Body of pancreas (tissue), 4 donors: Measurements from ENCODE around the gene PLIN4. TPM values are rescaled to one million over a fixed set of nuclear protein-coding genes. Genes with fewer than 3 reads are reported as not detected.

Experiments
- ATAC-seq: fragments of 150-250 bp; one replicate; pipeline ENCODE4 v1.9.1; 2016
- DNase-seq, 4 donors: peaks; one replicate each; pipeline ENCODE4 v3.0.0-alpha.2; 2019
- H3K27ac ChIP-seq, 4 donors: fragments of 200-600 bp; sonication (generic); 1 replicate in 3 of 4; 2 replicates in 1 of 4; pipeline versions ENCODE4 v1.5.1 to v1.6.1; 2016 to 2019; ENCODE audit warnings: mild to moderate bottlenecking in 1 of 4, mixed read lengths in 1 of 4, moderate library complexity in 1 of 4
- H3K27me3 ChIP-seq, 2 donors: fragments of 200-600 bp; sonication (generic); one replicate each; pipeline ENCODE4 v1.6.0; 2016; ENCODE audit warnings: mild to moderate bottlenecking in 1 of 2
- H3K36me3 ChIP-seq, 2 donors: fragments of 200-600 bp; sonication (generic); replicated peaks in 1 of 2; 2 replicates each; pipeline ENCODE4 v1.5.1; 2016; ENCODE audit warnings: low read depth in 2 of 2; ENCODE audit not compliant: insufficient read depth in 1 of 2
- H3K4me1 ChIP-seq: fragments of 200-600 bp; sonication (generic); one replicate; pipeline ENCODE4 v1.6.0; 2016
- H3K4me3 ChIP-seq, 2 donors: fragments of 200-600 bp; sonication (generic); 1 replicate in 1 of 2; 2 replicates in 1 of 2; pipeline ENCODE4 v1.5.1; 2016 to 2019
- H3K9me3 ChIP-seq, 3 donors: fragments of 200-600 bp; sonication (generic); 1 replicate in 2 of 3; 2 replicates in 1 of 3; pipeline ENCODE4 v1.5.1; 2016
- POLR2A ChIP-seq, 3 donors: fragments of 450-650 bp; IDR thresholded peaks; one replicate each; pipeline ENCODE4 v1.6.1; 2016; ENCODE audit warnings: antibody characterized with exemption in 3 of 3, mild to moderate bottlenecking in 2 of 3
- WGBS, 2 donors: methylation state at CpG; one replicate each; pipeline ENCODE4 v1.1.5; 2017; 5-methylcytosine and 5-hydroxymethylcytosine counted together
- intact Hi-C: fragments of 100-400 bp; cut with DNase I; formaldehyde crosslinking; loops from one replicate; pipeline ENCODE4 v1.15.1; 2023
- total RNA-seq, 2 donors: library from RNA; depleted of rRNA; stranded (reverse); fragments of >200 nt; gene quantifications; one replicate each; pipeline ENCODE4 v1.1.0, GENCODE V29; 2016
- TF ChIP-seq, protein P1 (sequence below), 7 experiments: fragments of 450-650 bp in 4 of 7; fragments of 200-600 bp in 3 of 7; sonication (generic) in 3 of 7; IDR thresholded peaks; one replicate each; pipeline ENCODE4 v1.5.1; 2016 to 2019; ENCODE audit warnings: antibody characterized with exemption in 7 of 7

The PLIN4 gene
- total RNA-seq, 2 donors from 2014 or later = 18.9 to 125 TPM

DNA sequence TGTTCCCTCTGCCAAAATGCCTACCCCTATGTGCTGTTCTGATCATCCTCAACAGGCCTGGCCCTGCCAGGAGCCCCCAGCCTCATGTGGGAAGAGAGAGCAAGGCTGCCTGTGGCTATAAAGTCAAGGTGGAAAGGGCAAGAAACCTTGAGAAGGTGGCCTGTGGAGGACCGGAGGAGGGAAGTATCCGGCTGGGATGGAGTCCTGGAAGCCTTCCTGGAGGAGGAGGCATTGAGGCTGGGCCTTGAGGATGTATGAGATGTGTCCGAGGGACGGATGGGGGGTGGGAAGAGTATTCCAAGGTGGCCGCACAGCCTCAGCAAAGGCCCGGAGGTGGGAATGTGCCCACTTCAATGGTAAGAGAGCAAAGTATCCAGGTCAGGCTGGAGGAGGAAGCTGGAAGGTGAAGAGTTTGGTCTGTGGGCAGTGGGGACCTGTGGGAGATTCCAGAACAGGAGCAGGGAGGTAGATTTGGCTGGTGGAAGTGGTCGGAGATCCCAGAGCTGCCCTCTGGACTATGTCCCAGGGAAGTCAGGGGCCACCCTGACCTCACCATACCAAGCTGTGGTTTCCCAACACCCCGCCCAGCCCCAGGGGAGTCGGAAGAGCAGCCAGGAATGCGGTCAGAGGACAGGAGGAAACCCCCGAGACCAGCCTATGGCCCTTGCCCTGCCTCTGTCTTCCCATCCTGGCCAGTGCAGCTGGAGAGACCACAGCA is 3.0 kb upstream of the PLIN4 start:
- Histone ChIP-seq H3K9me3 (no peaks in the 10 kb centered on the region), H3K4me1 (peaks cover 9% of the 10 kb centered on the region), H3K4me3 (no peak overlapping the region), H3K27ac (no peak overlapping the region), H3K36me3 (no peaks in the 10 kb centered on the region), H3K27me3 (no peaks in the 10 kb centered on the region)
- DNase-seq (no peak), ATAC-seq (no peak)
- intact Hi-C loops = no loop called here
- TF ChIP-seq, protein P1, sequence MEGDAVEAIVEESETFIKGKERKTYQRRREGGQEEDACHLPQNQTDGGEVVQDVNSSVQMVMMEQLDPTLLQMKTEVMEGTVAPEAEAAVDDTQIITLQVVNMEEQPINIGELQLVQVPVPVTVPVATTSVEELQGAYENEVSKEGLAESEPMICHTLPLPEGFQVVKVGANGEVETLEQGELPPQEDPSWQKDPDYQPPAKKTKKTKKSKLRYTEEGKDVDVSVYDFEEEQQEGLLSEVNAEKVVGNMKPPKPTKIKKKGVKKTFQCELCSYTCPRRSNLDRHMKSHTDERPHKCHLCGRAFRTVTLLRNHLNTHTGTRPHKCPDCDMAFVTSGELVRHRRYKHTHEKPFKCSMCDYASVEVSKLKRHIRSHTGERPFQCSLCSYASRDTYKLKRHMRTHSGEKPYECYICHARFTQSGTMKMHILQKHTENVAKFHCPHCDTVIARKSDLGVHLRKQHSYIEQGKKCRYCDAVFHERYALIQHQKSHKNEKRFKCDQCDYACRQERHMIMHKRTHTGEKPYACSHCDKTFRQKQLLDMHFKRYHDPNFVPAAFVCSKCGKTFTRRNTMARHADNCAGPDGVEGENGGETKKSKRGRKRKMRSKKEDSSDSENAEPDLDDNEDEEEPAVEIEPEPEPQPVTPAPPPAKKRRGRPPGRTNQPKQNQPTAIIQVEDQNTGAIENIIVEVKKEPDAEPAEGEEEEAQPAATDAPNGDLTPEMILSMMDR (IDR thresholded peaks at IDR 0.05) = no peak
- TF ChIP-seq POLR2A (IDR thresholded peaks at IDR 0.05) = no peak
- 89 to 93% methylated on average over 11 of the region's 11 CpGs for WGBS, 2 donors

DNA sequence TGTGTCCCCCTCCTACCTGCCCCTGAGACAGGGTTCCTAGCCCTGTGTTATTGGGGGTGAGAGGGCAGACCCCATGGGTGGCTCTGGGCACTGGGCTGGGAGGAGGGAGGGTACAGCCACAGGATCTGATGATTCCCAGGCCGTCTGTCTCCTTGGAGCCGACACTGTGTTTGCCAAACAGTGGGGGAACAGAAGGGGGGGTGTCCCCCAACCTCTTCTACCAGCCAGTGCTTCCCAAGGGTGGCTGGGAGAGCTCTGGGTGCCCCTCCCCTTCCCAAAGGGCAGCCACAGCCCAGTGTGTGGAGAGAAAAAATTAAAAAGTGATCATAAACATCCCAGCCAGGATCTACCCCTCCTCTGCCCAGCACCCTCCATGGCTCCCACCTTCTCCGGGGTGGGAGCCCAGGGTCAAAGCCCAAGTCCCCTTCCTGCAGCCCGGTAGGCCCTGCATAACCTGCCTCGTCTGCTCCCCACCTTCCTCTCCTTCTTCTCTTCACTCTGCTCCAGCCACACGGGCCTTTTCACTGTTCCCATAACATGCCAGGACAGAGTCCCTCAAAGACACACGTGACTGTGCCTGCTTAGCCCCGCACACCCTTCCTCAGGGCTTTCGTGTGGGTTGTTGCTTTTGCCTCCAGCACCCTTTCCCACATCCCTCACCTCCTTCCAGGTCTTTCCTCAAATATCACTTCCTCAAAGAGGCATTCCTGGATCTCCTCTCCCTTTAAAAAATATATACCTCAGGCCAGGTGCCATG is 1.4 kb upstream of the PLIN4 start:
- no peak overlapping the region for H3K27ac ChIP-seq
- WGBS, 2 donors = 78 to 84% methylated on average over 9 of the region's 9 CpGs

DNA sequence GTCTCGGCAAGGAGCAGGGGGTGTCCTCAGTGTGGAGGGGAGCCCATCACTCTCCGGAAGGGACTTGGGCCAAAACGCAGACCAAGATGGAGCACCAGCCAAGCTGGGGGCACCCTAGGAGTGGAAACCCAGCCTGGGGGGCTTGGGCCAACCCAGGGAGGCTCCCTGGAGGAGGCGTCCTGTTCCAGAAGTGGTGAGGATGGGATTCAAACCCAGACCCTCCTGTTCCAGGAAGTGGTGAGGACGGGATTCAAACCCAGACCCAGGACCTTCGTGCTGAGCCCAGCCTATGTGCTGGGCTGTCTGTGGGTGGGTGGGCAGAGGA is 848 bp upstream of the PLIN4 start:
- TF ChIP-seq, protein P1 (IDR thresholded peaks at IDR 0.05) = no peak
- no peak for TF ChIP-seq POLR2A (IDR thresholded peaks at IDR 0.05)
- H3K4me1 ChIP-seq = peaks cover 9% of the 10 kb centered on the region
- no peaks in the 10 kb centered on the region for H3K27me3 ChIP-seq
- H3K9me3 ChIP-seq = no peaks in the 10 kb centered on the region
- ATAC-seq (no peak), DNase-seq (no peak)
- H3K36me3 ChIP-seq = no peaks in the 10 kb centered on the region
- H3K4me3 ChIP-seq = no peak overlapping the region
- H3K27ac ChIP-seq = no peak overlapping the region
- 80 to 97% methylated on average over 4 to 5 of the region's 6 CpGs for WGBS, 2 donors
- intact Hi-C loops = no loop called here

More for the DNA sequence above, 1.4 kb upstream of the PLIN4 start:
- TF ChIP-seq POLR2A (IDR thresholded peaks at IDR 0.05) = no peak
- TF ChIP-seq, protein P1 (IDR thresholded peaks at IDR 0.05) = no peak
- H3K9me3 ChIP-seq = no peaks in the 10 kb centered on the region
- intact Hi-C loops = no loop called here
- no peak overlapping the region for H3K4me3 ChIP-seq
- ATAC-seq = no peak
- peaks cover 9% of the 10 kb centered on the region for H3K4me1 ChIP-seq
- H3K36me3 ChIP-seq = no peaks in the 10 kb centered on the region
- no peak for DNase-seq
- no peaks in the 10 kb centered on the region for H3K27me3 ChIP-seq

DNA sequence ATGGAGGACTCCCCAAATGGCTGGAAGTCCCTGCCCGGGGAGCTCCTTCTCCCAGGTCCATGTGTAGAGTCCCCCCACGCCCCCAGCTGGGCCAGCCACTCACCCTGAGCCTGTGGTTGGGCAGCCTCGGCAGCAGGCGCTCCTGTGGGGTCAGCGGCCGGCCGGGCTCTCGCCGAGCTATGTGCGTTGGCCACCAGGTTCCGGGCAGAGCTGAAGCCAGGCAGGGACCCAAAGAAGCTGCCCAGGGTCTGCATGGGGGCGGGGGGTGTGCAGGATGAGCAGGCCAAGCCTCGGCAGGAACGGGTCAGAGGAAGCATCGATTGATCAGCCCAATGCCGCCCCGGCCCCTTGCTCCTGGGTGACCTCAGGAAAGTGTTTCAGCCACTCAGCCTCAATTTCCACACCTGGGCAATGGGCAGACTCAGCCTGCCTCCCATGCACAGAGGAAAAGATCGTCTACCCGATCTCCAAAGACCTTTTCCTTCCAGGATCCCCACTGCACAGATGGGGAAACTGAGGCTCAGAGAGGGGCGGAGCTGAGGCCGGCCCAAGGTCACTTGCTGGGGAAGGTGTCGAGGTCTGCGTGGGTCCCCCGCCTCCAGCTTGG is 732 bp downstream of the PLIN4 start:
- Histone ChIP-seq H3K27ac (no peak overlapping the region), H3K4me1 (peaks cover 9% of the 10 kb centered on the region), H3K27me3 (no peaks in the 10 kb centered on the region), H3K4me3 (no peak overlapping the region), H3K36me3 (no peaks in the 10 kb centered on the region), H3K9me3 (no peaks in the 10 kb centered on the region)
- DNase-seq (no peak), ATAC-seq (no peak)
- intact Hi-C loops = no loop called here
- 70 to 87% methylated on average over 7 to 11 of the region's 24 CpGs for WGBS, 2 donors
- no peak for TF ChIP-seq POLR2A (IDR thresholded peaks at IDR 0.05)
- TF ChIP-seq, protein P1 (IDR thresholded peaks at IDR 0.05) = no peak
